ENCODE measurements around the gene RPL14. TPM values are rescaled to one million over a fixed set of nuclear protein-coding genes. Genes with fewer than 3 reads are reported as not detected.

RPL14 gene
- total RNA-seq, 1 donor from 2014 or later = 1,811 TPM

GRCh38 chr3:40494698-40495097 lies 37.6 kb downstream of the RPL14 start:
- H3K36me3 Mint-ChIP-seq (ENCODE audit: insufficient read depth) = peaks cover 2% of the 10 kb centered on the region
- H3K27ac Mint-ChIP-seq = no peak overlapping the region
- DNase-seq (ENCODE audit: low spot score, unreplicated experiment) = no peak
- no peak for TF ChIP-seq CTCF (IDR thresholded peaks at IDR 0.05; ENCODE audit: unreplicated experiment)
- H3K9me3 Mint-ChIP-seq (ENCODE audit: low read depth) = no peaks in the 10 kb centered on the region
- no peaks in the 10 kb centered on the region for H3K4me1 Mint-ChIP-seq (ENCODE audit: low read depth)
- no peak overlapping the region for H3K4me3 Mint-ChIP-seq (ENCODE audit: low read depth)
- H3K27me3 Mint-ChIP-seq = no peaks in the 10 kb centered on the region

- TF ChIP-seq CTCF (IDR thresholded peaks at IDR 0.05; ENCODE audit: unreplicated experiment) = no peak
- Mint-ChIP-seq H3K4me3 (ENCODE audit: low read depth) (no peak overlapping the region), H3K4me1 (ENCODE audit: low read depth) (no peaks in the 10 kb centered on the region), H3K27me3 (no peaks in the 10 kb centered on the region), H3K27ac (no peak overlapping the region), H3K36me3 (ENCODE audit: insufficient read depth) (no peaks in the 10 kb centered on the region), H3K9me3 (ENCODE audit: low read depth) (no peaks in the 10 kb centered on the region)
- DNase-seq (ENCODE audit: low spot score, unreplicated experiment) = no peak
These were observed 40.1 kb downstream of the RPL14 start for GRCh38 chr3:40497288-40497687.

GRCh38 chr3:40499952-40500351 lies 42.8 kb downstream of the RPL14 start:
- Mint-ChIP-seq H3K27ac (no peak overlapping the region), H3K4me3 (ENCODE audit: low read depth) (no peak overlapping the region), H3K36me3 (ENCODE audit: insufficient read depth) (no peaks in the 10 kb centered on the region), H3K4me1 (ENCODE audit: low read depth) (no peaks in the 10 kb centered on the region), H3K9me3 (ENCODE audit: low read depth) (no peaks in the 10 kb centered on the region), H3K27me3 (no peaks in the 10 kb centered on the region)
- DNase-seq (ENCODE audit: low spot score, unreplicated experiment) = no peak
- no peak for TF ChIP-seq CTCF (IDR thresholded peaks at IDR 0.05; ENCODE audit: unreplicated experiment)

- peak overlapping the region; percentile 11 for H3K27ac Mint-ChIP-seq
- no peaks in the 10 kb centered on the region for H3K27me3 Mint-ChIP-seq
- H3K36me3 Mint-ChIP-seq (ENCODE audit: insufficient read depth) = no peaks in the 10 kb centered on the region
- no peak for DNase-seq (ENCODE audit: low spot score, unreplicated experiment)
- no peak overlapping the region for H3K4me3 Mint-ChIP-seq (ENCODE audit: low read depth)
- no peak for TF ChIP-seq CTCF (IDR thresholded peaks at IDR 0.05; ENCODE audit: unreplicated experiment)
- H3K4me1 Mint-ChIP-seq (ENCODE audit: low read depth) = peaks cover 10% of the 10 kb centered on the region
- H3K9me3 Mint-ChIP-seq (ENCODE audit: low read depth) = no peaks in the 10 kb centered on the region
These were observed 44.9 kb downstream of the RPL14 start for GRCh38 chr3:40502034-40502433.

- DNase-seq (ENCODE audit: low spot score, unreplicated experiment) = no peak
- H3K4me3 Mint-ChIP-seq (ENCODE audit: low read depth) = peak overlapping the region; percentile 90
- no peaks in the 10 kb centered on the region for H3K9me3 Mint-ChIP-seq (ENCODE audit: low read depth)
- no peaks in the 10 kb centered on the region for H3K27me3 Mint-ChIP-seq
- no peak overlapping the region for H3K27ac Mint-ChIP-seq
- no peak for TF ChIP-seq CTCF (IDR thresholded peaks at IDR 0.05; ENCODE audit: unreplicated experiment)
- H3K4me1 Mint-ChIP-seq (ENCODE audit: low read depth) = peaks cover 15% of the 10 kb centered on the region
- H3K36me3 Mint-ChIP-seq (ENCODE audit: insufficient read depth) = peaks cover 9% of the 10 kb centered on the region
These were observed 47.7 kb downstream of the RPL14 start for GRCh38 chr3:40504636-40505430.

Data from progenitor cell of endocrine pancreas (in vitro differentiated cells).